ACC112 (cell line): ENCODE results near the gene DPY19L3.
"Not testable (repeated sequence)": the region's sequence is repeated elsewhere in the genome, so short reads cannot be mapped to it uniquely, and the experiment has no call there.

Experiments used
- H2AFZ ChIP-seq: fragments of 200-600 bp; sonication (generic); one replicate; pipeline ENCODE4 v1.6.0; 2017; ENCODE audit warnings: antibody characterized with exemption, low read length; ENCODE audit not compliant: unreplicated experiment
- H3K27ac ChIP-seq: fragments of 200-600 bp; sonication (generic); 2 replicates; pipeline ENCODE4 v1.5.1; 2014; ENCODE audit warnings: low read depth, mild to moderate bottlenecking, antibody characterized with exemption, low read length, moderate library complexity
- H3K27me3 ChIP-seq: fragments of 200-600 bp; sonication (generic); 2 replicates; pipeline ENCODE4 v1.6.1; 2014; ENCODE audit warnings: mild to moderate bottlenecking, antibody characterized with exemption, low read length, moderate library complexity, mixed read lengths; ENCODE audit not compliant: insufficient read depth
- H3K36me3 ChIP-seq: fragments of 200-600 bp; sonication (generic); 2 replicates; pipeline ENCODE4 v1.6.1; 2016; ENCODE audit warnings: mild to moderate bottlenecking, antibody characterized with exemption, low read length, moderate library complexity, mixed read lengths; ENCODE audit not compliant: insufficient read depth
- H3K4me1 ChIP-seq: fragments of 200-600 bp; sonication (generic); one replicate; pipeline ENCODE4 v1.6.1; 2016; ENCODE audit warnings: low read length, mixed read lengths; ENCODE audit not compliant: insufficient read depth, unreplicated experiment, control insufficient read depth
- H3K4me3 ChIP-seq: fragments of 200-600 bp; sonication (generic); 2 replicates; pipeline ENCODE4 v1.5.1; 2014; ENCODE audit warnings: mild to moderate bottlenecking, low read depth, low read length
- H3K79me2 ChIP-seq: fragments of 200-600 bp; sonication (generic); one replicate; pipeline ENCODE4 v1.6.0; 2016; ENCODE audit warnings: low read length; ENCODE audit not compliant: control insufficient read depth, unreplicated experiment, insufficient read depth

The DPY19L3 gene

DNA sequence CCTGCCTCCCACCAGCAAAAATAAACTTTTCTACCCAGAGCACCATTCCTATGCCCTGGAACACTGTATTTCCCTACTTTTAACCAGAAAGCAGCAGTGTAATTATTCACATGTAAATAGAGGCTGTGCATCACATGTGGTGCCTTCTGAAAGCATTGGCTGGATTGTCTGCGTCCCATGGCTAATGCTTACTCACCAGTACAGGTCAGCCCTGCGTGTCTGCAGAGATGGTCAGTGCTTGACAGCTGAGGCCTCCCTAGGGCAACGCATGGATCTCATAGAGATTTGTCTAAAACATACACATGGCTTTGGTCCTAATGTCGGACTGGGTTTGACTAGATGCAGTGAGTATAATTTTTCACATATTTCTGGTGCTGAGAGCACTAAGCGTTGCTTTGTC lies 64.2 kb downstream of the DPY19L3 start:
- no peak overlapping the region for H2AFZ ChIP-seq
- no peaks in the 10 kb centered on the region for H3K79me2 ChIP-seq
- H3K27ac ChIP-seq, result no peak overlapping the region
- no peaks in the 10 kb centered on the region for H3K4me1 ChIP-seq
- H3K36me3 ChIP-seq, result no peaks in the 10 kb centered on the region
- no peak overlapping the region for H3K4me3 ChIP-seq
- no peaks in the 10 kb centered on the region for H3K27me3 ChIP-seq

DNA sequence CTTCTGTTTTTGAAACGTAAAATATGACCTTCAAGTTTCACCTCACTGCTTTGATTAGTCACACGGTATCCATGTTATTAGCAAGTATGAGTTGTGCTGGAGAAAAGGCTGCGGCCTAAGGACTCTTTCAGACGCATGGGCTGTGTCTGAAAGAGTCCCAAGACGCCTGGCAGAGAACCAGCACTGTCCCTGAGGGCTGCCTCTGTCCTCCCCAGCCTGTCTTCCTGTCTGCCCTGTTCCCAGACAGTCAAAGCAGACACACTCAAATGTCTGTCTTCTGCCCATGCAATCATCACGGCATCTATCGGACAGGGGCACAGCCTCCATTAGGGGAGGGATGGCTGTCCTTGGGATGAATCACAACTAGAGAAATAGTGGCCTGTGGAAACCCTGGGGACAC lies 65.5 kb downstream of the DPY19L3 start:
- Histone ChIP-seq H2AFZ (no peak overlapping the region), H3K27me3 (no peaks in the 10 kb centered on the region), H3K4me3 (no peak overlapping the region), H3K4me1 (no peaks in the 10 kb centered on the region), H3K36me3 (no peaks in the 10 kb centered on the region), H3K27ac (no peak overlapping the region), H3K79me2 (no peaks in the 10 kb centered on the region)

DNA sequence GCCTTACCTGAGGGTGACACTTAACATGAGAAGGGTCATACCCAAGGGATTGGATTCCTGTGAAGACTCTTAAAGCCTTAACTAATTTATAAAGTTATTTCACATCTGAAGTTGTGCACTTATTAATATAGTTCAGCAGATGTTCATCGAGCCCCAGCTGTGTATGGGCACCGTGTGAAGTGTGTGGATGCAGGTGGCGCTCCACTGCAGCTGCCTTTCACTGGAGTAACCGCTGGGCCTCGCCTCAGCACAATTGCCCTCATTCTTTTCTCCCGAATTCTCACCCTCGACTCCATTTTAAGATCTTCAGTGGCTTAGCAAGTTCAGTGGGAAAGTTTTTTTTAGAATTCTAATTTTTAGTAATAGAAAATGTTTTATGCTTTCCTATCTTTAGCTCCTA lies 66.2 kb downstream of the DPY19L3 start:
- H3K79me2 ChIP-seq, result no peaks in the 10 kb centered on the region
- H3K27ac ChIP-seq, result no peak overlapping the region
- H3K4me1 ChIP-seq, result no peaks in the 10 kb centered on the region
- H3K4me3 ChIP-seq, result no peak overlapping the region
- H2AFZ ChIP-seq, result no peak overlapping the region
- H3K27me3 ChIP-seq, result no peaks in the 10 kb centered on the region
- no peaks in the 10 kb centered on the region for H3K36me3 ChIP-seq

DNA sequence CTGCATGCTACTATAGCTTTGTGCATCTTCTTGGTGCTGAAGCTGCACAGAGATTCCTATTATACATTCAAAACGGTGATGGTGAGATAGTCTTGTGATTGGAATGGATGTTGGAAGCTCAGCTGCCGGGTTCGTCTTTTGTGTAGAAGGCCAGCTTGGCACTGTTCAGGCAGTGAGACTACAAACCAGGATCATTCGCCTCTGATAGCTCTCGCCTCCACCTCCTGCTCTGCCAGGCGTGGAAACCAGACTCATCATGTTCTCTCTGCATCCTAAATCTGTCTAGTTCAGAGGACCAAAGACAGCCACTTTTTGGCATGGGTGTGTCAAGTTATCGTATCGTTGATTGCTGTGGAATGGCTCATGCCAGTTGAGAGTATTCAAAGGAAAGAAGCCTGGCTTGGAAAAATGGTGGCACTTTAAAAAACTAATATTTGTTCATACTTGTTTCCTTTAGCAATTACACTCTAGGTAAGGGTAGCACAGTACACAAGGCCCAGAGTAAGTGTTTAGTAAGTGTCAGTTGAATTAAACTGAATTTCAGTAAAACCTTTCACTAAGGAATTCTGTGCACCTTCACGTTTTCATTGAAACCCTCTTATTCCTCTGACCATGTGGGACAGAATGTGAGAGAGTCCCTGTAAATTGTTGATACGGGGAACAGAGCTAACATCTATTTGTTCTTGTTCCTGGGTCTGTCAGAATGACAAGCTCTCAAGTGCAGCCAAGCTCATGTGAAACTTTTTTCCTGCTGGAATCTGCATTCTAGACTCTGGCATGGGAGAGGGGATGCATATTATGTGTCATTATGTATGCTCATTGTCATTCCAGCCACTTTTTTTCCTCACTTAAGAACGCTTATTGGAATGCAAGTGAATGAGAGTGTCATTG lies 69.8 kb downstream of the DPY19L3 start:
- Histone ChIP-seq H3K27ac (no peak overlapping the region), H3K4me3 (no peak overlapping the region), H2AFZ (no peak overlapping the region), H3K4me1 (no peaks in the 10 kb centered on the region), H3K36me3 (no peaks in the 10 kb centered on the region), H3K79me2 (no peaks in the 10 kb centered on the region), H3K27me3 (no peaks in the 10 kb centered on the region)

DNA sequence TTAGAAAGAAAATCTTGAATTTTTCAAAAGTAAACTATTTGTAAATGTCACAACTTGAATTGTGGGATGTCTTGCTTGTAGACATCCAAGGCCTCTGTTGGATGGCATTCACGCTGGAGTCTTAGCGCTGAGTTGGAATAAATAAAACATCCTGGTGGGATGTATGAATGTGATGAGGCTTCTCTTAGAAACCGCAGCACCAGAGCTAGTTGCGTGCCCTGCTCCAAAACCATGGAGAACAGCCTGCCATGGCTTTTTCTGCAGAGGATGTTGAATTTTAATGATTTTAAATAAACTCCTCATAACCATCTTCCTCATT lies 70.4 kb downstream of the DPY19L3 start:
- no peaks in the 10 kb centered on the region for H3K79me2 ChIP-seq
- H3K4me3 ChIP-seq, result no peak overlapping the region
- H3K27ac ChIP-seq, result no peak overlapping the region
- no peak overlapping the region for H2AFZ ChIP-seq
- H3K4me1 ChIP-seq, result no peaks in the 10 kb centered on the region
- no peaks in the 10 kb centered on the region for H3K36me3 ChIP-seq
- no peaks in the 10 kb centered on the region for H3K27me3 ChIP-seq

DNA sequence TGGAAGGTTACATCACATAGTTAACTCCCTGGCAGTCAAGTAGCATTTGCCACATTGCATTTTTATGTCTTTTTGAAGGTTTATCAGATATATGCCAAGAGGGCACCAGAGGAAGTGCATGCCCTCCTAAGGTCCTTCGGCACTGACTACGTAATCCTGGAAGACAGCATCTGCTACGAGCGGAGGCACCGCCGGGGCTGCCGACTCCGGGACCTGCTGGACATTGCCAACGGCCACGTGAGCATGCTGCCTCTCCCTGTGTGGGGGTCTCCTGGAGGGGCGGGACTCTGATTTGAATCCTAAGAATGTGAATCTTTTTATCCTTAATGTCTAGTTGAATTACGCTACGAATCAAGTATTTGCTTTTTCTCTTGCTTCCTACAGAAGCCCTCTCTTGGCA lies 74.8 kb downstream of the DPY19L3 start:
- no peak overlapping the region for H2AFZ ChIP-seq
- H3K27me3 ChIP-seq, result no peaks in the 10 kb centered on the region
- no peak overlapping the region for H3K27ac ChIP-seq
- H3K4me3 ChIP-seq, result no peak overlapping the region
- 0 out of 2 replicates have a peak, but pooled peaks cover 4% of the 10 kb centered on the region for H3K36me3 ChIP-seq
- H3K79me2 ChIP-seq, result no peaks in the 10 kb centered on the region
- no peaks in the 10 kb centered on the region for H3K4me1 ChIP-seq

DNA sequence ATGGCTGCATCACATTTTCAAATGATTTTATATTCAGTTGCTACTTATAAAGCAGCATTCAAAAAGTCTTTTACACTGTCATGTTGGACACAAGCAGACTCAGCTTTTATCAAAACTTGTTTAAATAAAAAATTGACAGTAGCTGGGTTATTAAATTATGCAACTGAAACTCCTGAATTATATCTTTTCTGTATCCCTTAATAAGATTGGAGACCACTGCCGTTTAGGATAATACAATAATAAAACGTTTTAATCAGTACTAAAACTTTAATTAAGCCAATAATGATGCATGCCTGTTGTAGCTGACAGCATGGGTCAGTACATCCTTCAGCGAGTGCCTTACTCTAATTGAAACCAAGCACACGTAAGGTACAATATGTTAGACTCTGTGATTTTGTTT lies 78.0 kb downstream of the DPY19L3 start:
- Histone ChIP-seq H3K36me3 (peaks cover 10% of the 10 kb centered on the region; the same call in 1 of the 2 replicates), H2AFZ (no peak overlapping the region), H3K79me2 (no peaks in the 10 kb centered on the region), H3K4me3 (no peak overlapping the region), H3K27me3 (no peaks in the 10 kb centered on the region), H3K27ac (no peak overlapping the region), H3K4me1 (no peaks in the 10 kb centered on the region)

DNA sequence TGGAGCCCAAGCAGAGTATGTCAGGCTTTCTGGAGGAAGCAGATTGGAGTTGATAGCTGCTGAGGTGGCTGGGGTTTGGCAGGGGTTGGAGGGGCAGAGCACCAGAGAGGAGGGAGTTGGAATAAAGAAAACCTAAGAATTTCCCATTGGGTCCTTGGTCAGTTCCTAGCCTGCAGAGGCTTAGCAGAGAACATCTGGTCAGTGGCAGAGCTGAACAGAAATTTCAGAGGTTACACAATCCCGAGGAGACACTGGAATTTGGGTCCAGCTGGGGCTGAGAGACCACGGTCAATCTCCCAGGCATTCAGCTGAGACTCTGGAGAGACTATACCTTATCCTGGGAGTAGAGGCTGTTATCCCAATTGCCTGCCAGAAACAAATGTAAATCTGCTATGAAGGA lies 84.4 kb downstream of the DPY19L3 start:
- H3K79me2 ChIP-seq, result no peaks in the 10 kb centered on the region
- no peaks in the 10 kb centered on the region for H3K4me1 ChIP-seq
- no peak overlapping the region for H3K27ac ChIP-seq
- H2AFZ ChIP-seq, result no peak overlapping the region
- H3K36me3 ChIP-seq, result peaks cover 6% of the 10 kb centered on the region; the same call in 1 of the 2 replicates
- H3K4me3 ChIP-seq, result no peak overlapping the region
- H3K27me3 ChIP-seq, result no peaks in the 10 kb centered on the region

DNA sequence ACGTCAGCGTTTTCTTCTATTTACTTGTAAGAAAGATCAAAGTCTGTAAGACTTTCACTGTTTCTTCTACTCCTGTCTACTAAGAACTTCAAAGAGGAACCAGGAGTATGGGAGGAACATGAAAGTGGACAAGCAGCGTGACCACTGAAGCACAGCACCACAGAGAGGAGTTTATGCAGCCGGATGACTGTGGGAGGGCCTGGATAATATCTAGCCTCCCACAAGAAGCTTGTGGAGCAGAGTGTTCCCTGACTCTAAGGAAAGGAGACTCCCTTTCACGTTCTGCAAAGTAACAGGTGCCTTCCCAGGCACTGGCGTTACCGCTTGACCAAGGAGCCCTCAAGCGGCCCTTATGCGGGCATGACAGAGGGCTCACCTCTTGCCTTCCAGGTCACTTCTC lies 91.8 kb downstream of the DPY19L3 start:
- Histone ChIP-seq H3K4me3 (no peak overlapping the region), H3K36me3 (no peaks in the 10 kb centered on the region)

DNA sequence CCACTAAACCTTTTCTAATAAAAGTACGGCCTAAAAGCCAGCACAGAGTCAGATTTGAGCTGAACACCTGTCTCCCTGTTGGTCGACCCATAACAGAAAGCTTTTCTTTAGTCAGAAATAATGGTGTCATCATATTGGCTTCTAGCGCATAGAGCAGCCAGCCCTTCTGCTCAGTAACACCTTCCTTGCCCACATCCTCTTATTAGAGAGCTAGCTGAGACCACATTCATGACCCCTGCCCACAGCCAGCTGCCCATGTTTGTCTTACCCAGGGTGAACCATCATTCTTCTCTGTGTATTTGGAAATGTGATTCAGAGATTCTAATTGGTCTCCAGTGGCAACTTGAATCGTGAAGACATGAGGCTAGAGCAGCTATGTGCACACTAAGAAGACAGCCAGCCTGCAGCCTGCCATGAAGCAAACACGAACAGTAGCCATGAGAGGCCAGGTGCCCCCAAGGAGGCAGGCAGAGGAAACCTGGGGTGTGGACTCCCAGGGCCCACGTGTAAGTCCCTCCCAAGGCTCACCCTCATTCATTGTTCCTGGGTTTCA lies 93.2 kb downstream of the DPY19L3 start:
- Histone ChIP-seq H3K4me1 (no peaks in the 10 kb centered on the region), H3K27me3 (no peaks in the 10 kb centered on the region), H3K4me3 (no peak overlapping the region), H3K79me2 (no peaks in the 10 kb centered on the region), H3K27ac (no peak overlapping the region), H2AFZ (no peak overlapping the region), H3K36me3 (no peaks in the 10 kb centered on the region)

More for the DNA sequence above, 91.8 kb downstream of the DPY19L3 start:
- Histone ChIP-seq H3K27me3 (no peaks in the 10 kb centered on the region), H3K79me2 (no peaks in the 10 kb centered on the region), H3K4me1 (no peaks in the 10 kb centered on the region), H2AFZ (no peak overlapping the region), H3K27ac (no peak overlapping the region)

DNA sequence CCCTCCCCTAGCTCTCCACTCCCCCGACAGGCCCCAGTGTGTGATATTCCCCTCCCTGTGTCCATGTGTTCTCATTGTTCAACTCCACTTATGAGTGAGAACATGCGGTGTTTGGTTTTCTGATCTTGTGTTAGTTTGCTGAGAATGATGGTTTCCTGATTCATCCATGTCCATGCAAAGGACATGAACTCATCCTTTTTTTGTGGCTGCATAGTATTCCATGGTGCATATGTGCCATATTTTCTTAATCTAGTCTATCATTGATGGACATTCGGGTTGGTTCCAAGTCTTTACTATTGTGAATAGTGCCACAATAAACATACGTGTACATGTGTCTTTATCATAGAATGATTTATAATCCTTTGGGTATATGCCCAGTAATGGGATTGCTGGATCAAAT lies 106.9 kb downstream of the DPY19L3 start:
- H3K27ac ChIP-seq, H3K4me3 ChIP-seq, H3K27me3 ChIP-seq, H3K79me2 ChIP-seq, H3K4me1 ChIP-seq, H3K36me3 ChIP-seq, H2AFZ ChIP-seq: not testable (repeated sequence)
